HepG2 (cell line): ENCODE data around the gene LILRB5. TPM values are rescaled to one million over a fixed set of nuclear protein-coding genes. Genes with fewer than 3 reads are reported as not detected.

Experiments used
- JARID2 ChIP-seq: sonication (generic); formaldehyde crosslinking; IDR thresholded peaks from 2 replicates; pipeline ENCODE4 v1.8.1; 2023; ENCODE audit warnings: missing genetic modification reagents, inconsistent platforms; ENCODE audit not compliant: insufficient replicate concordance
- SUZ12 ChIP-seq: fragments of 150-350 bp; IDR thresholded peaks from 2 replicates; pipeline ENCODE4 v1.6.1; 2014; ENCODE audit warnings: low read depth, low read length
- ZC3H13 ChIP-seq: sonication (generic); formaldehyde crosslinking; IDR thresholded peaks from 2 replicates; pipeline ENCODE4 v1.8.1; 2023; ENCODE audit warnings: mild to moderate bottlenecking, missing genetic modification reagents, moderate library complexity
- ZNF543 ChIP-seq: sonication (generic); formaldehyde crosslinking; IDR thresholded peaks from 2 replicates; pipeline ENCODE4 v1.4.0; 2020; ENCODE audit warnings: mild to moderate bottlenecking, missing genetic modification reagents
- ZNF776 ChIP-seq: sonication (generic); formaldehyde crosslinking; IDR thresholded peaks from 2 replicates; pipeline ENCODE4 v1.4.0; 2020; ENCODE audit warnings: mild to moderate bottlenecking, missing genetic modification reagents
- polyA plus RNA-seq, 8 experiments: library from polyadenylated mRNA; depleted of rRNA in 3 of 8; stranded (reverse) in 7 of 8; unstranded in 1 of 8; fragments of >200 nt; fragmentation: Illumina TruSeq in 4 of 8; extraction: Trizol in 4 of 8; gene quantifications; 2 replicates each; pipeline versions ENCODE4 v1.2.1 to v1.2.3, GENCODE V29; 2011 to 2016; ENCODE audit warnings: low read depth in 4 of 8, missing spikeins in 1 of 8, mixed read lengths in 1 of 8; ENCODE audit not compliant: insufficient read depth in 1 of 8
- total RNA-seq, 5 experiments: library from RNA; depleted of rRNA; stranded (reverse); fragments of >200 nt; fragmentation: Illumina TruSeq; extraction: Trizol; gene quantifications; 2 replicates each; pipeline ENCODE4 v1.2.3, GENCODE V29; 2016; ENCODE audit warnings: low read depth in 1 of 5
- TF ChIP-seq, protein P1 (sequence below): IDR thresholded peaks from 2 replicates; pipeline ENCODE4 v1.6.1; 2016; ENCODE audit warnings: low read depth, borderline replicate concordance
- TF ChIP-seq, protein P2 (sequence below): sonication (generic); formaldehyde crosslinking; conservative IDR thresholded peaks from 2 replicates; pipeline ENCODE4 v1.4.0; 2020; ENCODE audit warnings: missing genetic modification reagents
- TF ChIP-seq, protein P3 (sequence below): sonication (generic); formaldehyde crosslinking; IDR thresholded peaks from 2 replicates; pipeline ENCODE4 v1.4.0; 2020; ENCODE audit warnings: missing genetic modification reagents, mild to moderate bottlenecking, borderline replicate concordance
- TF ChIP-seq, protein P4 (sequence below): sonication (generic); formaldehyde crosslinking; IDR thresholded peaks from 2 replicates; pipeline ENCODE4 v1.4.0; 2020; ENCODE audit warnings: mild to moderate bottlenecking, missing genetic modification reagents
- TF ChIP-seq, protein P5 (sequence below): sonication (generic); formaldehyde crosslinking; IDR thresholded peaks from 2 replicates; pipeline ENCODE4 v1.5.0; 2020; ENCODE audit warnings: mild to moderate bottlenecking, missing genetic modification reagents, borderline replicate concordance
- TF ChIP-seq, protein P6 (sequence below): sonication (generic); formaldehyde crosslinking; IDR thresholded peaks from 2 replicates; pipeline ENCODE4 v1.4.0; 2020; ENCODE audit warnings: missing genetic modification reagents, mild to moderate bottlenecking, borderline replicate concordance

The LILRB5 gene
- total and polyA plus RNA-seq, 2 of the 13 experiments (the other 11 are each of a cell fraction or from before 2014, with no cell fraction given), result not detected

DNA sequence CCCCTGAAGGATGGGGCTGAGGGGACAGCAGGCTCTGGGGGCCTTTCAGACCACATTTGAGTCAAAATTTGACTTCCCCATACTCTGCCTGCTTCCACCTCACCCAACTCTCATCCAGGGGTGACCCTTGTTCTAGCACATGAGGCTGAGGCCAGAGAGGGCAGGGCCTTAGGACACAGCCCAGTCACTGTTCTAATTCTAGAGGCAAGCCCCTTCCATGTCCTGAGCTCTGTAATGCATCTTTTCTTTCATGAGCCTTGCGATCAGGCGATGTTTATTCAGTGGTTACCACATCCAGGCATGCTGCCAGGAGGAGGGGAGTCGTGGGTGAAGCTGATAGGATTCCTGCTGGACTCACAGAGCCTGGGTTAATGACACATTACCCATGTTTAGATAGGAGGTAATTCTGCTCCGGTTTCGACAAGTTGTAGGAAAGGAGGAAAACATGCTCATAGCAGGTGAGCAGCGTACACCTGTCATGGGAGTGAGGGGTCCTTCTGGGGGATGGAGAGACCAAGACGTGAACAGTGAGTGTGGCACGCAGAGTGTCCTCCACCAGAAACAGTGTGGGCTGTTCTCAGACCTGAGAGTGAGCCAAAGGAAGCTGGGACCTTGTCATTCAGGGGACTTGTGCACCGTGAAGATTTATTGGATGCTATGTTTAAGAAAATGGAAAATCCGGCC, 47.1 kb downstream of the LILRB5 start (continued):
- TF ChIP-seq, protein P1, sequence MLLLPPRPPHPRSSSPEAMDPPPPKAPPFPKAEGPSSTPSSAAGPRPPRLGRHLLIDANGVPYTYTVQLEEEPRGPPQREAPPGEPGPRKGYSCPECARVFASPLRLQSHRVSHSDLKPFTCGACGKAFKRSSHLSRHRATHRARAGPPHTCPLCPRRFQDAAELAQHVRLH (CRISPR knock-in tag), result no peak
- peak; percentile 62; the same call in 1 of the 2 replicates for TF ChIP-seq ZC3H13 (CRISPR knock-in tag)
- TF ChIP-seq SUZ12, result no peak
- TF ChIP-seq, protein P2, sequence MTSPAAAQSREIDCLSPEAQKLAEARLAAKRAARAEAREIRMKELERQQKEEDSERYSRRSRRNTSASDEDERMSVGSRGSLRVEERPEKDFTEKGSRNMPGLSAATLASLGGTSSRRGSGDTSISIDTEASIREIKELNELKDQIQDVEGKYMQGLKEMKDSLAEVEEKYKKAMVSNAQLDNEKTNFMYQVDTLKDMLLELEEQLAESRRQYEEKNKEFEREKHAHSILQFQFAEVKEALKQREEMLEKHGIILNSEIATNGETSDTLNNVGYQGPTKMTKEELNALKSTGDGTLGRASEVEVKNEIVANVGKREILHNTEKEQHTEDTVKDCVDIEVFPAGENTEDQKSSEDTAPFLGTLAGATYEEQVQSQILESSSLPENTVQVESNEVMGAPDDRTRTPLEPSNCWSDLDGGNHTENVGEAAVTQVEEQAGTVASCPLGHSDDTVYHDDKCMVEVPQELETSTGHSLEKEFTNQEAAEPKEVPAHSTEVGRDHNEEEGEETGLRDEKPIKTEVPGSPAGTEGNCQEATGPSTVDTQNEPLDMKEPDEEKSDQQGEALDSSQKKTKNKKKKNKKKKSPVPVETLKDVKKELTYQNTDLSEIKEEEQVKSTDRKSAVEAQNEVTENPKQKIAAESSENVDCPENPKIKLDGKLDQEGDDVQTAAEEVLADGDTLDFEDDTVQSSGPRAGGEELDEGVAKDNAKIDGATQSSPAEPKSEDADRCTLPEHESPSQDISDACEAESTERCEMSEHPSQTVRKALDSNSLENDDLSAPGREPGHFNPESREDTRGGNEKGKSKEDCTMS (CRISPR knock-in tag), result no peak
- no peak for TF ChIP-seq ZNF776
- TF ChIP-seq JARID2, result no peak
- no peak for TF ChIP-seq ZNF543 (CRISPR knock-in tag)
- TF ChIP-seq, protein P3, sequence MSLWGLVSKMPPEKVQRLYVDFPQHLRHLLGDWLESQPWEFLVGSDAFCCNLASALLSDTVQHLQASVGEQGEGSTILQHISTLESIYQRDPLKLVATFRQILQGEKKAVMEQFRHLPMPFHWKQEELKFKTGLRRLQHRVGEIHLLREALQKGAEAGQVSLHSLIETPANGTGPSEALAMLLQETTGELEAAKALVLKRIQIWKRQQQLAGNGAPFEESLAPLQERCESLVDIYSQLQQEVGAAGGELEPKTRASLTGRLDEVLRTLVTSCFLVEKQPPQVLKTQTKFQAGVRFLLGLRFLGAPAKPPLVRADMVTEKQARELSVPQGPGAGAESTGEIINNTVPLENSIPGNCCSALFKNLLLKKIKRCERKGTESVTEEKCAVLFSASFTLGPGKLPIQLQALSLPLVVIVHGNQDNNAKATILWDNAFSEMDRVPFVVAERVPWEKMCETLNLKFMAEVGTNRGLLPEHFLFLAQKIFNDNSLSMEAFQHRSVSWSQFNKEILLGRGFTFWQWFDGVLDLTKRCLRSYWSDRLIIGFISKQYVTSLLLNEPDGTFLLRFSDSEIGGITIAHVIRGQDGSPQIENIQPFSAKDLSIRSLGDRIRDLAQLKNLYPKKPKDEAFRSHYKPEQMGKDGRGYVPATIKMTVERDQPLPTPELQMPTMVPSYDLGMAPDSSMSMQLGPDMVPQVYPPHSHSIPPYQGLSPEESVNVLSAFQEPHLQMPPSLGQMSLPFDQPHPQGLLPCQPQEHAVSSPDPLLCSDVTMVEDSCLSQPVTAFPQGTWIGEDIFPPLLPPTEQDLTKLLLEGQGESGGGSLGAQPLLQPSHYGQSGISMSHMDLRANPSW, result no peak; the same call in 1 of the 2 replicates
- TF ChIP-seq, protein P4, sequence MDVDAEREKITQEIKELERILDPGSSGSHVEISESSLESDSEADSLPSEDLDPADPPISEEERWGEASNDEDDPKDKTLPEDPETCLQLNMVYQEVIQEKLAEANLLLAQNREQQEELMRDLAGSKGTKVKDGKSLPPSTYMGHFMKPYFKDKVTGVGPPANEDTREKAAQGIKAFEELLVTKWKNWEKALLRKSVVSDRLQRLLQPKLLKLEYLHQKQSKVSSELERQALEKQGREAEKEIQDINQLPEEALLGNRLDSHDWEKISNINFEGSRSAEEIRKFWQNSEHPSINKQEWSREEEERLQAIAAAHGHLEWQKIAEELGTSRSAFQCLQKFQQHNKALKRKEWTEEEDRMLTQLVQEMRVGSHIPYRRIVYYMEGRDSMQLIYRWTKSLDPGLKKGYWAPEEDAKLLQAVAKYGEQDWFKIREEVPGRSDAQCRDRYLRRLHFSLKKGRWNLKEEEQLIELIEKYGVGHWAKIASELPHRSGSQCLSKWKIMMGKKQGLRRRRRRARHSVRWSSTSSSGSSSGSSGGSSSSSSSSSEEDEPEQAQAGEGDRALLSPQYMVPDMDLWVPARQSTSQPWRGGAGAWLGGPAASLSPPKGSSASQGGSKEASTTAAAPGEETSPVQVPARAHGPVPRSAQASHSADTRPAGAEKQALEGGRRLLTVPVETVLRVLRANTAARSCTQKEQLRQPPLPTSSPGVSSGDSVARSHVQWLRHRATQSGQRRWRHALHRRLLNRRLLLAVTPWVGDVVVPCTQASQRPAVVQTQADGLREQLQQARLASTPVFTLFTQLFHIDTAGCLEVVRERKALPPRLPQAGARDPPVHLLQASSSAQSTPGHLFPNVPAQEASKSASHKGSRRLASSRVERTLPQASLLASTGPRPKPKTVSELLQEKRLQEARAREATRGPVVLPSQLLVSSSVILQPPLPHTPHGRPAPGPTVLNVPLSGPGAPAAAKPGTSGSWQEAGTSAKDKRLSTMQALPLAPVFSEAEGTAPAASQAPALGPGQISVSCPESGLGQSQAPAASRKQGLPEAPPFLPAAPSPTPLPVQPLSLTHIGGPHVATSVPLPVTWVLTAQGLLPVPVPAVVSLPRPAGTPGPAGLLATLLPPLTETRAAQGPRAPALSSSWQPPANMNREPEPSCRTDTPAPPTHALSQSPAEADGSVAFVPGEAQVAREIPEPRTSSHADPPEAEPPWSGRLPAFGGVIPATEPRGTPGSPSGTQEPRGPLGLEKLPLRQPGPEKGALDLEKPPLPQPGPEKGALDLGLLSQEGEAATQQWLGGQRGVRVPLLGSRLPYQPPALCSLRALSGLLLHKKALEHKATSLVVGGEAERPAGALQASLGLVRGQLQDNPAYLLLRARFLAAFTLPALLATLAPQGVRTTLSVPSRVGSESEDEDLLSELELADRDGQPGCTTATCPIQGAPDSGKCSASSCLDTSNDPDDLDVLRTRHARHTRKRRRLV (CRISPR knock-in tag), result no peak
- TF ChIP-seq, protein P5, sequence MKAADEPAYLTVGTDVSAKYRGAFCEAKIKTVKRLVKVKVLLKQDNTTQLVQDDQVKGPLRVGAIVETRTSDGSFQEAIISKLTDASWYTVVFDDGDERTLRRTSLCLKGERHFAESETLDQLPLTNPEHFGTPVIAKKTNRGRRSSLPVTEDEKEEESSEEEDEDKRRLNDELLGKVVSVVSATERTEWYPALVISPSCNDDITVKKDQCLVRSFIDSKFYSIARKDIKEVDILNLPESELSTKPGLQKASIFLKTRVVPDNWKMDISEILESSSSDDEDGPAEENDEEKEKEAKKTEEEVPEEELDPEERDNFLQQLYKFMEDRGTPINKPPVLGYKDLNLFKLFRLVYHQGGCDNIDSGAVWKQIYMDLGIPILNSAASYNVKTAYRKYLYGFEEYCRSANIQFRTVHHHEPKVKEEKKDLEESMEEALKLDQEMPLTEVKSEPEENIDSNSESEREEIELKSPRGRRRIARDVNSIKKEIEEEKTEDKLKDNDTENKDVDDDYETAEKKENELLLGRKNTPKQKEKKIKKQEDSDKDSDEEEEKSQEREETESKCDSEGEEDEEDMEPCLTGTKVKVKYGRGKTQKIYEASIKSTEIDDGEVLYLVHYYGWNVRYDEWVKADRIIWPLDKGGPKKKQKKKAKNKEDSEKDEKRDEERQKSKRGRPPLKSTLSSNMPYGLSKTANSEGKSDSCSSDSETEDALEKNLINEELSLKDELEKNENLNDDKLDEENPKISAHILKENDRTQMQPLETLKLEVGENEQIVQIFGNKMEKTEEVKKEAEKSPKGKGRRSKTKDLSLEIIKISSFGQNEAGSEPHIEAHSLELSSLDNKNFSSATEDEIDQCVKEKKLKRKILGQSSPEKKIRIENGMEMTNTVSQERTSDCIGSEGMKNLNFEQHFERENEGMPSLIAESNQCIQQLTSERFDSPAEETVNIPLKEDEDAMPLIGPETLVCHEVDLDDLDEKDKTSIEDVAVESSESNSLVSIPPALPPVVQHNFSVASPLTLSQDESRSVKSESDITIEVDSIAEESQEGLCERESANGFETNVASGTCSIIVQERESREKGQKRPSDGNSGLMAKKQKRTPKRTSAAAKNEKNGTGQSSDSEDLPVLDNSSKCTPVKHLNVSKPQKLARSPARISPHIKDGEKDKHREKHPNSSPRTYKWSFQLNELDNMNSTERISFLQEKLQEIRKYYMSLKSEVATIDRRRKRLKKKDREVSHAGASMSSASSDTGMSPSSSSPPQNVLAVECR, result peak; percentile 70; the same call in 1 of the 2 replicates
- TF ChIP-seq, protein P6, sequence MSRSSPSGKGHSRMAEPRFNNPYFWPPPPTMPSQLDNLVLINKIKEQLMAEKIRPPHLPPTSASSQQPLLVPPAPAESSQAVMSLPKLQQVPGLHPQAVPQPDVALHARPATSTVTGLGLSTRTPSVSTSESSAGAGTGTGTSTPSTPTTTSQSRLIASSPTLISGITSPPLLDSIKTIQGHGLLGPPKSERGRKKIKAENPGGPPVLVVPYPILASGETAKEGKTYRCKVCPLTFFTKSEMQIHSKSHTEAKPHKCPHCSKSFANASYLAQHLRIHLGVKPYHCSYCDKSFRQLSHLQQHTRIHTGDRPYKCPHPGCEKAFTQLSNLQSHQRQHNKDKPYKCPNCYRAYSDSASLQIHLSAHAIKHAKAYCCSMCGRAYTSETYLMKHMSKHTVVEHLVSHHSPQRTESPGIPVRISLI (CRISPR knock-in tag), result no peak
